NCI-H2081 (cell line): Measurements from ENCODE around the gene ZDHHC14.

ENCODE experiments used
- DNase-seq, 2 experiments: peaks; one replicate each; lab custom pipeline; 2025; lab: John Stamatoyannopoulos, UW

Gene ZDHHC14

GRCh38 chr6:157600807-157601206 lies 219.8 kb downstream of the ZDHHC14 start:
- DNase-seq = no peak

DNA sequence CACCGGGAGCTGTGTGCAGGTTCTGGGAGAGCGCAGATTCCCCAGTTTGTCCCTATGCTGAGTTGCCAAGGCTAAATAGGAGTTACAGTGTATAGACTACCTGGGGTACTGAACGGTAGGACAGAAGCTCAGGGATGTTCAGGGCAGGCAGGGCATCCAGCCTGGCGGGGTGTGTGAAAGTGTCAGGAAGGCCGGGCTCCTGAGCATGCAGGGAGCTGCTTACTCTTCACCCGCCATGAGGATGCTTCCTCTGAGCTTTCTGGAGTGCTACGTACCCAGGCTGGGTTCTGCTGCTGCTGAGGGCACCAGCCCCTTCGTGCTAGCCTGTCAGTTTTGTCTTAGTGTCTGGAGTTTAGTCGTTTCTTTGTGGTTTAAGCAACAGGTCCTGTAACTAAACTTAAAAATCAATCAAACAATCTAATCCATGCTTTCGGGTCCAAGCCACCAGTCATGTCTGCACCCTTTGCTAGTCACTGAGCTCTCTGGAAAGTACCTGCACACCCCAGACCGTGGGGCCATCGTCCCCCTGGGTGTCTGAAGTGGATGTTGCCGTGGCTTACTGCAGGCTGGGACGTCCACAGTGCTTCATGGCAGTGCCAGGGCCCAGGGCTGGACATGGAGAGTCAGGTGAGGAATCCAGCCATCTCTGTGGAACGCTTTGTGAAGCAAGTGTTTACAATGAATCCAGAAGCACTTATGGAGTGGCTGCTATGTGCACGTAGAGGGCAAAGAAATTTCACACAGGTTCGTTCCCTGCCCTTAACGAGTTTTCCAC lies 221.7 kb downstream of the ZDHHC14 start:
- DNase-seq = no peak

DNA sequence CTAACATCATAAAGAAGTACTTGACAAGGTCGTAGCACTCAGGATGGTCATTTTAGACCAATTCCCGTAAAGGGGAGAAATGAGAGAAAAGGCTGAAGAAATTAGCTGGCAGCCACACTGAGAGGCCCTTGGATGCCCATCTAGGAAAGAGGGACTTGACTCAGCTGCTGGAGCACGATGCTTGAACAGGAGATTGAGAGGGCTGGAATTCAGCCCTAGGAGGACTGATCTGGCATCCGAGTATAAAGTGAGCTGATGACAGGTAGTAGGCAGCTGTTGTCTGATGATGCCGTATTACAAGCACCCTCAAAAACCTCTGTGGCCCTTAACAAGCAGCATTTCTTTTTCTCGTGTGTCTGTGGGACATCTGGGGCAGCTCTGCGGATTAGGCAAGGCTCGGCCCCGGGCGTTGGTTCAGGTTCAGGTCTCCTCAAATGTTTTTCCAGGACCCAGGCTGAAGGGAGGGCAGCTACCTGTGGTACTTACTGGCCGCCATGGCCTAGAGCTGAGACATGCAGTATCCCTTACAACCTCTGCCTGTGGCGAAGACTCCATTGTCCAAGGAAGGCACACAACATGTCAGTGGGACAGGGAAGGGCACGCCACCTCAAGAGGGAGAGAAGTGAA lies 222.4 kb downstream of the ZDHHC14 start:
- no peak for DNase-seq

DNA sequence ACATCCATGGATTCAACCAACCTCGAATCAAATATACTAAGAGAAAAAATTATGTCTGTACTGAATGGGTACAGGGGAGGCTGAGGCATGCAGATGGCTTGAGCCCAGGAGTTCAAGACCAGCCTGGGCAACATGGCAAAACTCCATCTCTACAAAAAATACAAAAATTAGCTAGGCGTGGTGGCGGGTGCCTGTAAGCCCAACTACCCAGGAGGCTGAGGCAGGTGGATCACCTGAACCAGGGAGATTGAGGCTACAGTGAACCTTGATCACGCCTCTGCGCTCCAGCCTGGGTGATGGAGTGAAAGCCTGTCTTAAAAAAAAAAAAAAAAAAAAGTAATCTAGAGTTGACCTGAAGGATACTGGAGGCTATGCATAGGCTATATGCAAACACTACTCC lies 223.0 kb downstream of the ZDHHC14 start:
- no peak for DNase-seq

- no peak for DNase-seq
These were observed 223.8 kb downstream of the ZDHHC14 start for GRCh38 chr6:157604816-157605215.

GRCh38 chr6:157605484-157605883 lies 224.5 kb downstream of the ZDHHC14 start:
- DNase-seq = no peak

- no peak for DNase-seq
These were observed 225.5 kb downstream of the ZDHHC14 start for GRCh38 chr6:157606516-157606915.

GRCh38 chr6:157607317-157608109 lies 226.5 kb downstream of the ZDHHC14 start:
- no peak for DNase-seq

- DNase-seq = no peak
These were observed 227.5 kb downstream of the ZDHHC14 start for GRCh38 chr6:157608221-157609075.

DNA sequence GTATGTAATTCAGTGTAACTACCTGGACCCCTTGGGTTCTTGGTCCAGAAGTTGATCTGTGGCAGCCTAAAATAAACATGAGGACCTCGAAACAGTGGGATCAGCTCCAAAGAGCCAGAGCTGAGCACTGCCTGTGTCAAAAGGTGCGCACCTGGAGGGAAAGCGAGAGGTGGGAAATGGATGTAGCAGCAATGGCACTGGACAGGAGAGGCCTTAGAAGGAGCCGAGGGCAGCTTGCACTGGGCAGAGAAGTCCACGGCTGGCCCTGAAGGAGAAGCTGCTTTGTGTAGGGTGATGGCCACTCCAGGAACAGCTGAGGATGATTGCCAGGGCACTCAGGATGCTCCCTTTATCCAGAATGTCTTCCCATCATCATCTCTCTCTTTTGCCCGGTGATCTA lies 228.1 kb downstream of the ZDHHC14 start:
- no peak for DNase-seq

- DNase-seq = no peak
These were observed 228.6 kb downstream of the ZDHHC14 start for GRCh38 chr6:157609556-157609955.

DNA sequence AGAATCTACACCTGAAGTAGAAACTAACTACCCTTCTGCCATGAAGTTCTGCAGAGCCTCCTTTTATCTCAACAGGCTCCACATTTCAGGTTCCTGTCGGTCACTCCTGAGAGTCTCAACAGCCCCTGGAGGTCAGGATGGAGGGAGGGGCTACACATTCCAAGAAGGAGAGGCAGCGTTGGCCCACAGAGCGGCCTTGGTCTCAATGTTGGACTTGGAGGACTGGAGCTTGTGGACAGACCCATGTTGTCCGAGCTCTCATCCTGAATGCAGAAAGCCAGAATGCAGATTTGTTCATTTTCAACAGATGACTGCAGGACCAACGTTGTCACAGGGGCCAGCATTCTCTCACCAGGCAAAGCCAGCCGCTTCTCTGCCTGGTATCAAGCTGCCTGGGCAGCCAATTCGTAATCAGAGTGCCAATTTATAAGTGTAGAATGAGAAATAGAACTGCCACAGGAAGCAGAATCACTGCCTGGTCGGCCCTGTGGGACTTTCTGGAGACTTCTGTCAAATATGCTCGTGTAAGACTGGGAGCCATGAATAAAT lies 229.5 kb downstream of the ZDHHC14 start:
- DNase-seq = no peak

- DNase-seq = no peak
These were observed 230.4 kb downstream of the ZDHHC14 start for GRCh38 chr6:157611406-157611805.

DNA sequence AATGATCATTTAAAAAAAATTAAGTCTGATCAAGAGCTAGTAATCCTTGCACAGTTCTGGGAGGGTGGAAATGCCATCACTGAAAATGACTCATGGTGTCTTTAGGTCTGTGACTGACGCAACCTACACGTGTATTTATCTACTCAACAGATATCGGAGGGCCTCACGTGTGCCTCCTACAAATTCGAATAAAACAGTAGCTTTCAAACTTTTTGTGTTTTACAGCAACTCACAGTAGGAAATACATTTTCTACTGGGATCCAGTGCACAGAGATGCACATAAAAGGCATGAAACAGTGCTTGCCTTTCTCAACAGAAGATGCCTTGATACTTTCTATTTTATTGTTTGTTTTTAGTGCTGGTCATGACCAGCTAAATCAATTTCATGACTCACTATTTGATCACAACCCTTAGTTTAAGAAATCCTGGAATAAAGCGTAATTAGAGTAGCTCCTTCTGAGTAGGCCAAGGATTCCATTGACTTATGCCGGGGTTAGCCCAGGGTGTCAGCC lies 232.1 kb downstream of the ZDHHC14 start:
- DNase-seq = no peak

- no peak for DNase-seq
These were observed 233.1 kb downstream of the ZDHHC14 start for GRCh38 chr6:157614026-157614568.

DNA sequence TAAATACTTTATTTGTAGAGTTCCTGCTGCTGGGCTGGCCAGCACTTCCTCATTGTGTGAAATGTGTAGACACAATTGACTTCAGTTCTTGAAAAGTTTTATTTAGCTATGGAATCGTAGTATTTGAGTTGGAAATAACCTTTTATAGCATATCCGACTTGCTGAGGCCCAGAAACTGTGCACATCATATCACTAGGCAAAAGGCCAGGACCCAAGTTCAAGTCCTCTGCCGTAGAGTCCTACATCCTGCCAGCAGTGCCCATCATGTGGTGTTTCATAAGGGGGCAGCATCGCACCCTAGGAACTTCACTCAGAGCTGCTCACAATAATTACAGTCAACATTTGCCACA lies 234.4 kb downstream of the ZDHHC14 start:
- no peak for DNase-seq

DNA sequence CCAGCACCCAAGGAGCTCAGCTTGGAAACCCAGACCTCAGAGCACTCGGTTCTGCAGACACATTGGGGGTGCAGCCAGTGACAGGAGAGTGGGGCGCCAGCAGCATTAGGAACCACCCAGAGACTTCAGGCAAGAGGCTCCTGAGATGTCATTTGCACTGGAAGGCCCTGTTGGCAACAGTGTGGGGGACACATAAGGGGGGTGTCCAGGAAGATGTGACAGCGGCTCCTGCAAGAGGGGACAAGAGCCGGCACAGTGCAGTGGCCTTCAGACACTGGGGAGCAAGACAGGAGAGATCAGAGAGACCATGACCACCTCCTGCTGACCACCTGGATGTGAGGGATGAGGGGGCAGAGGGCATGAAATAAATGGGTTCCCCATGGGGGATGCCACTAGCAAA lies 235.0 kb downstream of the ZDHHC14 start:
- DNase-seq = no peak

DNA sequence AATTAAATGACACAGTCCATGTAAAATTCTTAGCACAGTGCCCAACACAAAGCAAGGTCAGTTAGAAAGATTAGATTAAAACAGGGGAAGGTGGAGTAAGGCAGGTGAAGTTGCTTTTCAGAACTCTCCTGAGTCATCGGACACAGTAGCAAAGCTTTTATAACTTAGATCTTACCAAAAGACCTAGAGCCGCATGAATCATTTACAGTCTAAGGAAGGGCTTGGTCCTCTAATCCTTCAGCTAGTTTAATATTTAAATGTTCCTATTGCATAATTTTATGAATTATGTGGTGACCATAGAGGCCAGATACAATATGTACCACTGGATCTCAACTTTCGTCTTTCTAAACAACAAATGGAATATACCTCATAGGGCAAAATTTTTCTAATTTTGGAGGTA lies 240.0 kb downstream of the ZDHHC14 start:
- no peak for DNase-seq

DNA sequence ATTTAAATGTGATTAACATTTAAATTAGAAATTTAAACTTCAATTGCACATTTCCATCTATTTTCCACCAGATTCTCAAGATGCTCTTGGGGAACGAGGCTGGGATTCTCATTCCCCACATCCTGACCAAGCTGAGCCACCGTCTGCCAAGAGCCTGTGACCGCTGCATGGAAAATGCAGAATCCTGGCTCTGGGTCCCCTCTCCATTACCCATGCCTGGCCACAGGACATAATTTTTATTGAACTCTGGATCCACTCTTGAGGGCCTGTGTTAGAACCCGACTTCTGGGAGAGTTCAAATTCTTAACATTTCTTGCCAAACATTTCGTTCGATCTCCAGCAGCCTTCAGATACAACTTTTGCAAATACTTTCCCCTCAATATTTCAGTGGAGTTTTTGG lies 240.4 kb downstream of the ZDHHC14 start:
- DNase-seq = no peak

DNA sequence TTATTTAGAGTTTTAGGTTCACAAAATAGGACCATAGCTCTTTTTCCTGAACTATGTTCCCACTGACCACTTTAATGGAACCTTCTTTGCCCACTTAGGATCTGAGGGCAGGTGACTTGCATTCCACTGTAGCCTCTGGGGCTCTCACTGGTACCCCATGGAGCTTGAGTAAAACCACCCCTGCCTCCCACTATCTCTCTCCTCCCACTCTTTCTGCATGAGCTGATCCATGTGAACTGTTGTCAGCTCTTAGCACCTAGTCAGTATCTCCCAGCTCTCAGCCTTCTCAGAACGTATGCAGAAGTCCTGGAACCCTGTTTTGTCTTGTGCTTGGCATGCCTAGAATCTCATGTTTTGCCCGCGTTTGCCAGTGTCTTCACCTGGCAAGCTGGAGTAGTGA lies 241.4 kb downstream of the ZDHHC14 start:
- no peak for DNase-seq

- DNase-seq = no peak
These were observed 244.1 kb downstream of the ZDHHC14 start for GRCh38 chr6:157625111-157625510.
